ENCODE results near the gene TIMP4.

TIMP4 gene

DNA sequence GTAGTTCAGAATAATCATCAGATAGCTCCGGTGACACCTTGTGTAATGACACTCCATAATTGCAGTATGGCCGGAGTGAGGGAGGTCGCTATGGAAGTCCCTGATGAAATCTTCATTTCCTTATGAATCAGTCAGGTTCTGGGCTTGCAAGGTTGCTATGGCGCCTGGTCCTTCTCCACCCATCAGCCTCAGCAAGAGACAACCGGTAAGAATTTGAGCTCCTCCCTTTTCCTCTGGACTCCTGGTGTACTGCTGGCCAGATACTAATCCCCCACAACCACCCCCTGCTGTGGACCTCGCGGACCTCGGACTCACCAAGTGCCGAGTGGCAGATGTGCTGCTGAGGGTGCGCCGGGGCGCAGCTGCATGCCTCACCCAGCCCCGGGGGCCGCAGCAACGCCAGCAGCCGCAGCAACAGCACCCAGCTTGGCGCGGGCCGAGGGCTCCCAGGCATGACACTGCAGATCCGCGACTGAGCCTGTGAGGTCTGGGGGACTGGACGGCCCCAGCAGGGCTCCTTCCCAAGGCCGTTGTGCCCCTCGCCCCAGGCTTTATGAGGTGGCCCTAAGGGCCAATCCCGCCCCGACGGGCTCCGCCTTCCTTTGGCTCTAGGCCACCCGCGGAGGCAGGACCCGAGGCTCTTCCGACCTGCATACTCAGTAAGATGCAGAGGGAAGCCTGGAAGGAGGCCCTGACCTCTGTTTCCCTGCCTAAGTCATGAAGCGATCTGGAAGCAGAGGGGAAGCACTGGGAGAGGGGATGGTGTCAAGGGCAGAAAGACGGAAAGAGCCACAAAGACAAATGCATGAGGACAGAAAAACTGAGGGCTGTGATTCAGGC lies at the start of gene TIMP4:
Gene TIMP4, minus strand, starts transcription at position 526 of the 840 bp plus-strand sequence. Its CDS starts 72 bp downstream, at position 454.
- no peak within 1 kb of the TSS for H3K4me3 ChIP-seq (ENCODE audit: low read length)
- no peak for TF ChIP-seq ZNF274 (IDR thresholded peaks at IDR 0.05; ENCODE audit: low read depth, low read length)

DNA sequence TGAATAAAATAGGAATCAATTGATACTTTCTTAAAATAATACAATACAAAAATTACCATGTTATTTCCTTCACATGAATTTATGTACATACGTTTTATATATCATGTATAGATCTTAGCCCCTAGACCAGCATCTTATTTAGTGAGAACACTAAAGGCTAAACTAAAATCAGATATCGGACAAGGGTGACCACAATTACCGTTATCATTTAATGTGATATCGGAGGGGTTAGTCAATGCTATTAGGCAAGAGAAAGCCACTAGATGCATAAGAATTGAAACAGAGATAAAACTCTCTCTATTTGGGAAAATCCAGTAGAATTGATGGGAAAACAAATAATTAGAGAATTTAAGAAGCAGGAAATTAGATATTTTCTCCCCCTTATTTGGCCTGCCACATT lies 46.5 kb upstream of the TIMP4 start:
- H3K4me3 ChIP-seq (ENCODE audit: low read length) = no peak overlapping the region
- no peak for TF ChIP-seq ZNF274 (IDR thresholded peaks at IDR 0.05; ENCODE audit: low read depth, low read length)

- no peak for TF ChIP-seq ZNF274 (IDR thresholded peaks at IDR 0.05; ENCODE audit: low read depth, low read length)
Observed at GRCh38 chr3:12201813-12202212, 43.1 kb upstream of the TIMP4 start.

DNA sequence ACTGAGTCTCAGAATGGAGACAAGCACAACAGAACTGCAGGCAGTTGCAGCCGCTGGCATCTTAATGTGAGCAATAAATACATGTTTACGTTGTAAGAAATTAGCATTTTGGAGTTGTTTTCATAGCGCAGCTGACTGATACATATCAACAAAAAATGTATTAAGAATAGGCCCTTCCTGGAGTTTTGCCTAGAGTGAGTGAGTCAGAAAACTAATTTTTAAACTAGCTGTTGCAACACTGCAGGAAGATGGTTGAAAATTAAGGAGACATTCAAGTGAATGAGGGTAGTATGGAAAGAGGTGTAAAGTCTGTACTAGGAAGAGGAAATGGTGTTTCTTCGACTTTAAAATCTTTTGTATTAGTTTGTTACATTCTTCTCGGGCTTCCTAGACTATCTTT lies 39.6 kb upstream of the TIMP4 start:
- TF ChIP-seq ZNF274 (IDR thresholded peaks at IDR 0.05; ENCODE audit: low read depth, low read length) = no peak
- H3K4me3 ChIP-seq (ENCODE audit: low read length) = no peak overlapping the region

More at GRCh38 chr3:12201813-12202212, 43.1 kb upstream of the TIMP4 start:
- H3K4me3 ChIP-seq (ENCODE audit: low read length) = no peak overlapping the region

GRCh38 chr3:12197475-12197874 lies 38.8 kb upstream of the TIMP4 start:
- no peak overlapping the region for H3K4me3 ChIP-seq (ENCODE audit: low read length)
- no peak for TF ChIP-seq ZNF274 (IDR thresholded peaks at IDR 0.05; ENCODE audit: low read depth, low read length)

DNA sequence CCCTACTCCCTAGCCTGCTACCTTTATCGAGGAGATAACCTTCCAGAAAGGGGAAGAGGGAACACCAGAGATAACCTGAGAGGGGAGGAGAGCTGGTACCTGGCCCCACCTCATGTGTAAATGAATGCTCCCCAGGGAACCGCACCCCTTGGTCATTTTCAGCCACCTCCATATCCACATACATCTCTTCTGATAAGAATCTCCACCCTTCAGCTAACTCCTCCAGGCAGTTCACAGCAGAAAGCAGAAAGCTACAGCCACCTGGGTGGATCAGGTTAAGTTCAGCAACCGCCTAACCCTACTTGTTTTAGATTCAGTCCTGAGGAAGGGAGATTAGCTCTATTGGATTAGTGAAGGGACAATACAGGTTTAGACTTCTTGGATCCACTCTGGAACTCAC lies 38.0 kb upstream of the TIMP4 start:
- H3K4me3 ChIP-seq (ENCODE audit: low read length) = no peak overlapping the region
- TF ChIP-seq ZNF274 (IDR thresholded peaks at IDR 0.05; ENCODE audit: low read depth, low read length) = no peak

GRCh38 chr3:12195231-12195630 lies 36.5 kb upstream of the TIMP4 start:
- no peak overlapping the region for H3K4me3 ChIP-seq (ENCODE audit: low read length)
- no peak for TF ChIP-seq ZNF274 (IDR thresholded peaks at IDR 0.05; ENCODE audit: low read depth, low read length)

DNA sequence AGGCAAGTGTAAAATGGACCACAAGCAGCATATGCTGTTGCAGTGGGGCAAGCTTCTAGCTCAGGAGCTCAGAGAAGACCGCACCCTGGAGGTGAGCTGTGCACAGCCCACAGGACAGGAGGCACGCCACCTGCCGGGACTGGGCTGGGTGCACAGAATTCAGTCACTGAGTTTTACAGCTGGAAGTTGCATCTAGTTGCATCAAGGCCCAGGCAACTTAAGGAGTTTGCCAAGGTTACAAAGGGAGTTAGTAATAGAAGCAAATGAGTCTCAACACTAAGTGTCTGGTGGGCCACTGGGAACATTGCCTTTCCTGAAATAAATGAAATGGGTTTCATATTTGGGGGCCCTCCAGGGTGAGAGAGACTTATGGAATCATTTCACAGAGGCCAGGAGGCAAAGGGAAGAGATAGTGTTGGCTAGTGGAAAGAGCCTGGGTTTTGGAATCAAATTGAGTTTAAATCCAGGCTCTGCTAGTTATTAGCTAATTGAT lies 36.0 kb upstream of the TIMP4 start:
- TF ChIP-seq ZNF274 (IDR thresholded peaks at IDR 0.05; ENCODE audit: low read depth, low read length) = no peak
- H3K4me3 ChIP-seq (ENCODE audit: low read length) = no peak overlapping the region

DNA sequence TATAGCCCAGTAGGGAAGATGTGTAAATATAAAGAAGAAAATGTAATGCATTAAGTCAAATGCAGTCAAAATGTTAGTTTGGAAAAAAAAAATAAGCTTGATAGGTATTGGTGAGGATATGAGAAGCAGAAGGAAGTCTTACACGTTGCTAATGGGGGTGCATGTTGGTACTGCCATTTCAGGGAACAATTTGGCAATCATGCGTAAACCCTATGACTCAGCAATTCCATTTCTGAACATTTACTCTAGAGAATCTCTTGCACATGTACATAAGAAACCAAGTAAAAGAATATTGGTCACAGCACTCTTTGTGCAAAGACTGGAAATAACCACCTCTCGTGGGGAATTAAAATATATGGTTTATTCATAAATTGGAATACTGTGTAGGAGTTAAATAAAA lies 35.5 kb upstream of the TIMP4 start:
- no peak for TF ChIP-seq ZNF274 (IDR thresholded peaks at IDR 0.05; ENCODE audit: low read depth, low read length)
- no peak overlapping the region for H3K4me3 ChIP-seq (ENCODE audit: low read length)

DNA sequence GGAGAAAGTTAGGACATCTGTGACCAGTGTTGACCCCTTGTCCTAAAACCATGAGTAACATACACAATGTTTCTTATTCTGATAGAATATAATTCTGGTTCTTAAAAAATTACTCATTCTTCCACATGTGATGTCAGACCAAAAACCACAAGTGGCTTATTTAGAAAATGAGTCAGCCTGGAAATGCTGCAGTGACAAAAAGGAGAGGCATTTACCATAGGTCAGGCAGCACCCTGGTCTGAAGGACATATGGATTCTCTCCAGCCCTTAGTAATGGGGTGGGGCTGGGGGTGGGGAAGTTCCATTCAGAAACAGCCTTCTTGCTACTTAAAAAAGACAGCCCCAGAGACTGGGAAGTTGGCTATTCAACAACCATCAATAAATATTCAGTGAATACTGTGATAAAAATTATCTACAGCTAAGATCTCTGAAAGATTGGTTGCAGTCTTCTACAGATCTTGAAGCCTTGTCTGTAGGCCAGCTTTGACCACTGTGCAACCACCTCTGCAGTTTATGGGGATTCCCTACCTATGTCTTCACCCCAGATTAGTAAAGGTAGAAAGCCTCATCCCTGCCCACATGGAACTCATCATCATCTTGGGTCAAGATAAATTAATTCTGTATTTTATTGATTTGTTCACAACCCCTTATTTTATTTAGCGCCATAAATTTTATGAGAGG lies 34.9 kb upstream of the TIMP4 start:
- no peak for TF ChIP-seq ZNF274 (IDR thresholded peaks at IDR 0.05; ENCODE audit: low read depth, low read length)
- H3K4me3 ChIP-seq (ENCODE audit: low read length) = no peak overlapping the region

- TF ChIP-seq ZNF274 (IDR thresholded peaks at IDR 0.05; ENCODE audit: low read depth, low read length) = no peak
- H3K4me3 ChIP-seq (ENCODE audit: low read length) = no peak overlapping the region
Observed at GRCh38 chr3:12192655-12193484, 34.2 kb upstream of the TIMP4 start.

DNA sequence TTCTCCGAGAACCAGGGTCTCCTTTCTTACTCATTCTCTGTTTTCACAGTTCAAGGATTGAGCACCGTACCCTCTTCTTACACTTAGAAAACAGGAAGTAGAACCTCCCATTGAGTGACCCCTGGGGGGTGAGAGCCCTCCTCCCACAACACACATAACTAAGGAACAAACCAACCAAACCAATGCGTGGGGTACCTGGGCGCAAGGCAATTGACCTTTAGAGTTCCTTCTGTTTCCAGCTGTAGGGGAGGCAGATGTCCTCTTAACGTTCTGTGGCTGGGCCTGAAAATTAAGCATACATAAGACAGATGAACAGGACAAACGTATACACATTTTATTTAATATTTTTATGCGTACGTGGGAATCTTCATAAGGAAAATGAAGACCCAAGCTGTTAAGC lies 33.5 kb upstream of the TIMP4 start:
- no peak for TF ChIP-seq ZNF274 (IDR thresholded peaks at IDR 0.05; ENCODE audit: low read depth, low read length)
- no peak overlapping the region for H3K4me3 ChIP-seq (ENCODE audit: low read length)

- no peak overlapping the region for H3K4me3 ChIP-seq (ENCODE audit: low read length)
- no peak for TF ChIP-seq ZNF274 (IDR thresholded peaks at IDR 0.05; ENCODE audit: low read depth, low read length)
Observed at GRCh38 chr3:12191559-12191958, 32.8 kb upstream of the TIMP4 start.

GRCh38 chr3:12190832-12191231 lies 32.1 kb upstream of the TIMP4 start:
- no peak for TF ChIP-seq ZNF274 (IDR thresholded peaks at IDR 0.05; ENCODE audit: low read depth, low read length)
- H3K4me3 ChIP-seq (ENCODE audit: low read length) = no peak overlapping the region
